OCI-LY7 (cell line): ENCODE data around the gene CELSR3. TPM values are rescaled to one million over a fixed set of nuclear protein-coding genes. Genes with fewer than 3 reads are reported as not detected.
A peak's percentile ranks its signal among the peaks of the same experiment; 100 is the strongest.

Source experiments
- BruUV-seq: library from RNA; stranded (reverse); fragments of 400-500 nt; replicated peaks from 2 replicates; lab custom pipeline; 2021; lab: Mats Ljungman, UMichigan
- CTCF ChIA-PET: fragments of 300-600 bp; sonication (Branson Sonifier 250); formaldehyde crosslinking; loops from one replicate; lab custom pipeline; 2022; ENCODE audit warnings: antibody characterized with exemption; ENCODE audit not compliant: unreplicated experiment; lab: Charles Lee
- POLR2A ChIA-PET: fragments of 300-600 bp; sonication (Branson Sonifier 250); formaldehyde crosslinking; loops from one replicate; lab custom pipeline; 2022; ENCODE audit warnings: antibody characterized with exemption; lab: Charles Lee
- DNase-seq: peaks from one replicate; pipeline ENCODE4 v3.0.0-alpha.2; 2015; ENCODE audit warnings: low spot score
- H2AFZ ChIP-seq: fragments of 200-600 bp; sonication (generic), shearing (Covaris generic); 2 replicates; pipeline ENCODE4 v1.6.1; 2014; ENCODE audit warnings: mild to moderate bottlenecking, antibody characterized with exemption, low read length, moderate library complexity
- H3K27ac ChIP-seq: fragments of 200-600 bp; sonication (generic); 2 replicates; pipeline ENCODE4 v1.5.1; 2014; ENCODE audit warnings: mixed run types, low read depth, mild to moderate bottlenecking, moderate library complexity, low read length, inconsistent platforms; ENCODE audit not compliant: poor library complexity, severe bottlenecking
- H3K36me3 ChIP-seq: fragments of 200-600 bp; sonication (generic); 2 replicates; pipeline ENCODE4 v1.6.1; 2014; ENCODE audit warnings: mild to moderate bottlenecking, antibody characterized with exemption, low read length, moderate library complexity, mixed read lengths; ENCODE audit not compliant: insufficient read depth
- H3K4me1 ChIP-seq: fragments of 200-600 bp; sonication (generic); 2 replicates; pipeline ENCODE4 v1.5.1; 2014; ENCODE audit warnings: mild to moderate bottlenecking, low read length; ENCODE audit not compliant: insufficient read depth, poor library complexity, severe bottlenecking
- H3K4me2 ChIP-seq: fragments of 200-600 bp; sonication (generic); 2 replicates; pipeline ENCODE4 v1.6.1; 2014; ENCODE audit warnings: mild to moderate bottlenecking, low read length
- H3K4me3 ChIP-seq: fragments of 200-600 bp; sonication (generic); 2 replicates; pipeline ENCODE4 v1.5.1; 2014; ENCODE audit warnings: mild to moderate bottlenecking, low read depth, low read length; ENCODE audit not compliant: poor library complexity, severe bottlenecking
- H3K79me2 ChIP-seq: fragments of 200-600 bp; sonication (generic); 2 replicates; pipeline ENCODE4 v1.6.1; 2016; ENCODE audit warnings: low read depth, mild to moderate bottlenecking, low read length, moderate library complexity, mixed read lengths; ENCODE audit not compliant: insufficient read depth
- H3K9me2 ChIP-seq: fragments of 200-600 bp; sonication (generic); 2 replicates; pipeline ENCODE4 v1.6.1; 2016; ENCODE audit warnings: mild to moderate bottlenecking, low read length, mixed read lengths; ENCODE audit not compliant: insufficient read depth
- H3K9me3 ChIP-seq: fragments of 200-600 bp; sonication (generic); 2 replicates; pipeline ENCODE4 v1.6.1; 2014; ENCODE audit warnings: mild to moderate bottlenecking, mixed run types, low read length, mixed read lengths
- H4K20me1 ChIP-seq: fragments of 200-600 bp; sonication (generic); 2 replicates; pipeline ENCODE4 v1.6.1; 2014; ENCODE audit warnings: mild to moderate bottlenecking, antibody characterized with exemption, low read length, moderate library complexity, mixed read lengths; ENCODE audit not compliant: insufficient read depth
- EZH2phosphoT487 ChIP-seq: fragments of 200-600 bp; sonication (generic); IDR thresholded peaks from 2 replicates; pipeline ENCODE4 v1.6.1; 2018; ENCODE audit warnings: low read depth, borderline replicate concordance, mild to moderate bottlenecking, mixed run types, antibody characterized with exemption, low read length, moderate library complexity, mixed read lengths
- intact Hi-C: fragments of 100-400 bp; cut with micrococcal nuclease; formaldehyde crosslinking; loops from one replicate; pipeline ENCODE4 v1.10.0; 2022; ENCODE audit not compliant: unreplicated experiment
- total RNA-seq, 2 experiments: library from RNA; depleted of rRNA in 1 of 2; stranded (reverse); fragments of >200 nt in 1 of 2; shearing (Covaris generic) in 1 of 2; gene quantifications; 2 replicates each; pipeline ENCODE4 v1.2.3, GENCODE V29; 2014 to 2022
- TF ChIP-seq, protein P1 (sequence below): fragments of 200-600 bp; sonication (generic); conservative IDR thresholded peaks from 2 replicates; pipeline ENCODE4 v1.5.1; 2014; ENCODE audit warnings: mild to moderate bottlenecking, antibody characterized with exemption, low read length, moderate library complexity, mixed read lengths

CELSR3 gene
- total RNA-seq, 2 experiments from 2014 or later: 3.0 to 9.1 TPM

DNA sequence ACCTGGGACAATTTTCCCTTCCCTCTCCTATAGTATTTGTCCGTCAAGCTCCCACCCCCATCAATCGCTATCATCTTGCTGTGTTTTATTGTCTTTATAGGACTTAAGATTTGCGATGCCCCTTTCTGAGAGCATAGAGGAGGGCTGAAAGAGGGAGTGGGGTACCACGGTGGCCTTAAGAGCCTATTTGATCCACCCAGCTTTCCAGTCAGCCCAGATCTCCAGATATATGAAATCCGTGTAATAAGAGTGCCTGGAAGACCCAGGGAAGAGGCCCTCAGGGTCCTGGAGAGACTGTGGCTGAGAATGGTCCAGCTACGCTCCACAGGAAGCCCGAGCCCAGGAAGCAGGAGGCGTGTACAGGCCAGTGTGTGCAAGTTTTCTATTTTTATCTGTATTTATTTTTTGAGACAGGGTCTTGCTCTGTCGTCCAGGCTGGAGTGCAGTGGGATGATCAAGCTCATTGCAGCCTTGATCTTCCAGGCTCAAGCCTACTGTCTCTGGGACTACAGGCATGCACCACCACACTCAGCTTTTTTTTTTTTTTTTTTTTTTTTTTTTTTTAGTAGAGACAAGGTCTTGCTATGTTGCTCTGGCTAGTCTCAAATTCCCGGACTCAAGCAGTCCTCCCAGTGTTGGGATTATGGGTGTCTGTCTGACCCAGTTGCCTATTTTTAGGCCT is 24.0 kb upstream of the CELSR3 start:
- no peak overlapping the region for H3K4me3 ChIP-seq
- peaks cover 7% of the 10 kb centered on the region; the same call in 1 of the 2 replicates for H3K79me2 ChIP-seq
- H3K9me3 ChIP-seq: no peaks in the 10 kb centered on the region
- TF ChIP-seq EZH2phosphoT487: no peak
- TF ChIP-seq, protein P1, sequence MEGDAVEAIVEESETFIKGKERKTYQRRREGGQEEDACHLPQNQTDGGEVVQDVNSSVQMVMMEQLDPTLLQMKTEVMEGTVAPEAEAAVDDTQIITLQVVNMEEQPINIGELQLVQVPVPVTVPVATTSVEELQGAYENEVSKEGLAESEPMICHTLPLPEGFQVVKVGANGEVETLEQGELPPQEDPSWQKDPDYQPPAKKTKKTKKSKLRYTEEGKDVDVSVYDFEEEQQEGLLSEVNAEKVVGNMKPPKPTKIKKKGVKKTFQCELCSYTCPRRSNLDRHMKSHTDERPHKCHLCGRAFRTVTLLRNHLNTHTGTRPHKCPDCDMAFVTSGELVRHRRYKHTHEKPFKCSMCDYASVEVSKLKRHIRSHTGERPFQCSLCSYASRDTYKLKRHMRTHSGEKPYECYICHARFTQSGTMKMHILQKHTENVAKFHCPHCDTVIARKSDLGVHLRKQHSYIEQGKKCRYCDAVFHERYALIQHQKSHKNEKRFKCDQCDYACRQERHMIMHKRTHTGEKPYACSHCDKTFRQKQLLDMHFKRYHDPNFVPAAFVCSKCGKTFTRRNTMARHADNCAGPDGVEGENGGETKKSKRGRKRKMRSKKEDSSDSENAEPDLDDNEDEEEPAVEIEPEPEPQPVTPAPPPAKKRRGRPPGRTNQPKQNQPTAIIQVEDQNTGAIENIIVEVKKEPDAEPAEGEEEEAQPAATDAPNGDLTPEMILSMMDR: no peak
- no peaks in the 10 kb centered on the region for H4K20me1 ChIP-seq
- no peaks in the 10 kb centered on the region for H3K9me2 ChIP-seq
- H3K4me2 ChIP-seq: peak overlapping the region; percentile 93
- peaks cover 49% of the 10 kb centered on the region for H3K36me3 ChIP-seq
- ChIA-PET POLR2A (interaction anchor here (0.6 kb wide), 3 partner anchors 10 to 320 kb away, joined by 3 to 4 read pairs (median 4); no protein-coding TSS in a partner anchor), CTCF (no interaction called here)
- no peak overlapping the region; the same call in 1 of the 2 replicates for H2AFZ ChIP-seq
- peaks cover 33% of the 10 kb centered on the region for H3K4me1 ChIP-seq
- no TSS peak for BruUV-seq
- no peak for DNase-seq
- intact Hi-C loops: loop anchor here (1.0 kb wide), 1 partner anchor 51 kb away; the partner anchor contains the start of gene SLC26A6
- H3K27ac ChIP-seq: peak overlapping the region; percentile 42

GRCh38 chr3:48685603-48686511 is 23.2 kb upstream of the CELSR3 start, which contains the start of gene NCKIPSD:
TSS of gene NCKIPSD (minus strand) at chr3:48685915. CDS start at chr3:48685807, 108 bp downstream.
- peaks cover 7% of the 10 kb centered on the region; the same call in 1 of the 2 replicates for H3K79me2 ChIP-seq
- H2AFZ ChIP-seq: peak within 1 kb of the TSS; percentile 54; the same call in 1 of the 2 replicates
- DNase-seq: peak; percentile 94
- peak within 1 kb of the TSS; percentile 93 for H3K4me2 ChIP-seq
- peaks cover 50% of the 10 kb centered on the region for H3K36me3 ChIP-seq
- ChIA-PET CTCF (interaction anchor here (0.6 to 1.0 kb wide), 2 partner anchors 129 to 266 kb away, joined by 3 read pairs; partner anchors contain the start of gene PFKFB4), POLR2A (interaction anchor here (0.5 to 0.6 kb wide), 4 partner anchors 11 to 319 kb away, joined by 3 to 5 read pairs (median 4); no protein-coding TSS in a partner anchor)
- no peak for TF ChIP-seq EZH2phosphoT487
- TF ChIP-seq, protein P1: peak; percentile 81
- BruUV-seq: no TSS peak
- H3K9me2 ChIP-seq: no peaks in the 10 kb centered on the region
- H4K20me1 ChIP-seq: no peaks in the 10 kb centered on the region
- H3K9me3 ChIP-seq: no peaks in the 10 kb centered on the region
- H3K27ac ChIP-seq: peak within 1 kb of the TSS; percentile 75
- H3K4me3 ChIP-seq: peak within 1 kb of the TSS; percentile 84
- intact Hi-C loops: loop anchor here (1.0 to 2.0 kb wide), 2 partner anchors 23 to 51 kb away; partner anchors contain the start of genes CELSR3 and SLC26A6
- peaks cover 33% of the 10 kb centered on the region for H3K4me1 ChIP-seq
